GM21529 (cell line): Measurements from ENCODE around the gene TMEM222.

Experiments used
- ATAC-seq: cut with Tn5 transposase; IDR thresholded peaks from one replicate; pipeline ENCODE4 v1.9.1; 2021; ENCODE audit not compliant: unreplicated experiment

TMEM222 gene

GRCh38 chr1:27341525-27342252 lies 19.7 kb downstream of the TMEM222 start, which contains the start of gene SYTL1:
Gene SYTL1, plus strand, starts transcription at chr1:27342022. Its CDS starts 3,313 bp downstream, at chr1:27345335.
- ATAC-seq: peak; percentile 49

GRCh38 chr1:27342391-27342777 lies 20.4 kb downstream of the TMEM222 start:
- peak; percentile 13 for ATAC-seq

GRCh38 chr1:27342778-27343638 lies 21.0 kb downstream of the TMEM222 start:
- ATAC-seq: peak; percentile 33

- no peak for ATAC-seq
These were observed 21.7 kb downstream of the TMEM222 start for GRCh38 chr1:27343639-27344025.

- ATAC-seq: no peak
These were observed 23.3 kb downstream of the TMEM222 start for GRCh38 chr1:27345272-27345671.

- no peak for ATAC-seq
These were observed 24.4 kb downstream of the TMEM222 start for GRCh38 chr1:27346357-27346756.

GRCh38 chr1:27346991-27347624 lies 25.1 kb downstream of the TMEM222 start:
- no peak for ATAC-seq

GRCh38 chr1:27348861-27349783 lies 27.2 kb downstream of the TMEM222 start:
- peak; percentile 48 for ATAC-seq

GRCh38 chr1:27349784-27350662 lies 28.1 kb downstream of the TMEM222 start:
- no peak for ATAC-seq

GRCh38 chr1:27350663-27351540 lies 28.9 kb downstream of the TMEM222 start:
- ATAC-seq: no peak

GRCh38 chr1:27351541-27352107 lies 29.7 kb downstream of the TMEM222 start:
- ATAC-seq: no peak

GRCh38 chr1:27353166-27353565 lies 31.2 kb downstream of the TMEM222 start:
- ATAC-seq: no peak

- no peak for ATAC-seq
These were observed 31.7 kb downstream of the TMEM222 start for GRCh38 chr1:27353629-27354028.

GRCh38 chr1:27355683-27356082 lies 33.7 kb downstream of the TMEM222 start:
- ATAC-seq: no peak

GRCh38 chr1:27356277-27356618 lies 34.3 kb downstream of the TMEM222 start:
- ATAC-seq: no peak

- ATAC-seq: no peak
These were observed 34.8 kb downstream of the TMEM222 start for GRCh38 chr1:27356619-27357280.

- ATAC-seq: no peak
These were observed 35.5 kb downstream of the TMEM222 start for GRCh38 chr1:27357281-27358037.
